ENCODE measurements around the gene FLVCR2. TPM values are rescaled to one million over a fixed set of nuclear protein-coding genes. Genes with fewer than 3 reads are reported as not detected.

Gene FLVCR2
- total and polyA plus RNA-seq, 2 experiments from 2014 or later: 1.4 to 3.1 TPM

- Histone ChIP-seq H3K4me1 (ENCODE audit: insufficient read depth) (no peaks in the 10 kb centered on the region; the same call in 1 of the 2 replicates), H2AFZ (no peak overlapping the region), H3K27me3 (ENCODE audit: insufficient read depth) (no peaks in the 10 kb centered on the region), H3K79me2 (replicated peaks; ENCODE audit: insufficient read depth) (no peaks in the 10 kb centered on the region), H3K27ac (ENCODE audit: low read depth) (no peak overlapping the region), H4K20me1 (replicated peaks; ENCODE audit: insufficient read depth) (no peaks in the 10 kb centered on the region), H3K9me2 (ENCODE audit: insufficient read depth) (no peaks in the 10 kb centered on the region), H3K36me3 (ENCODE audit: insufficient read depth) (no peaks in the 10 kb centered on the region), H3F3A (replicated peaks; ENCODE audit: low read depth) (no peaks in the 10 kb centered on the region), H3K4me3 (no peak overlapping the region), H3K4me2 (no peak overlapping the region)
- TF ChIP-seq JUNB (IDR thresholded peaks at IDR 0.05; ENCODE audit: unreplicated experiment) (no peak), NANOG (IDR thresholded peaks at IDR 0.05; ENCODE audit: borderline replicate concordance) (no peak), ZNF462 (CRISPR knock-in tag; IDR thresholded peaks at IDR 0.05) (no peak), REST (IDR thresholded peaks at IDR 0.05; ENCODE audit: unreplicated experiment) (no peak), CREB1 (CRISPR knock-in tag; IDR thresholded peaks at IDR 0.05; ENCODE audit: low read depth) (no peak), ETS1 (IDR thresholded peaks at IDR 0.05) (no peak), CTCF (conservative IDR thresholded peaks at IDR 0.05; ENCODE audit: low read depth in 2 of 2) (no peak), ZNF114 (CRISPR knock-in tag; IDR thresholded peaks at IDR 0.05) (no peak), EZH2 (IDR thresholded peaks at IDR 0.05; ENCODE audit: low read depth, unreplicated experiment) (no peak)
- Mint-ChIP-seq H3K4me3 (no peak overlapping the region), H3K36me3 (ENCODE audit: low read depth) (peaks cover 12% of the 10 kb centered on the region; the same call in 2 of the 3 replicates), H3K27me3 (ENCODE audit: insufficient read depth, low read depth, poor library complexity) (peaks cover 11% of the 10 kb centered on the region), H3K9me3 (no peaks in the 10 kb centered on the region), H3K27ac (no peak overlapping the region), H3K4me1 (peaks cover 8% of the 10 kb centered on the region)
- DNase-seq (ENCODE audit: low spot score) (no peak), ATAC-seq (no peak)
These were observed 62.5 kb downstream of the FLVCR2 start for GRCh38 chr14:75640876-75641275.
